GM12878 (cell line): ENCODE measurements around the gene INHBC. TPM values are rescaled to one million over a fixed set of nuclear protein-coding genes. Genes with fewer than 3 reads are reported as not detected.

Source experiments
- ATAC-seq: fragments of 200-7000 bp; cut with Tn5 transposase; 3 replicates; pipeline ENCODE4 v1.9.1; 2020; ENCODE audit warnings: mild to moderate bottlenecking, moderate library complexity
- BruUV-seq: library from RNA; stranded (reverse); fragments of 400-500 nt; replicated peaks from 2 replicates; lab custom pipeline; 2021; lab: Mats Ljungman, UMichigan
- CTCF ChIA-PET: fragments of 300-600 bp; sonication (Branson Sonifier 250); formaldehyde crosslinking; extraction: SDS; loops from one replicate; lab custom pipeline; 2021; ENCODE audit warnings: inconsistent platforms; lab: Yijun Ruan, JAX
- POLR2A ChIA-PET: fragments of 350-600 bp; formaldehyde crosslinking; extraction: SDS; loops from one replicate; lab custom pipeline; 2021; ENCODE audit warnings: inconsistent platforms; lab: Charles Lee
- RAD21 ChIA-PET: fragments of 300-600 bp; sonication (Branson Sonifier 250); formaldehyde crosslinking; loops from one replicate; lab custom pipeline; 2023; ENCODE audit warnings: antibody characterized with exemption; ENCODE audit not compliant: unreplicated experiment; lab: Charles Lee
- SMC1A ChIA-PET: fragments of 300-600 bp; sonication (Branson Sonifier 250); formaldehyde crosslinking; loops from one replicate; lab custom pipeline; 2023; ENCODE audit not compliant: unreplicated experiment, uncharacterized antibody; lab: Charles Lee
- DNase-seq: peaks from one replicate; pipeline ENCODE4 v3.0.0-alpha.2; 2011; ENCODE audit warnings: low read depth, low spot score
- FAIRE-seq: peaks from 3 replicates; lab custom pipeline; 2011; peaks lifted over from hg19 to GRCh38; lab: Jason Lieb, UNC
- H2AFZ ChIP-seq: 2 replicates; pipeline ENCODE4 v1.6.0; 2011; ENCODE audit warnings: low read depth, low read length, control low read depth; ENCODE audit not compliant: control insufficient read depth
- H3K27ac ChIP-seq: 2 replicates; pipeline ENCODE4 v1.5.1; 2011; ENCODE audit warnings: control low read depth; ENCODE audit not compliant: control insufficient read depth, insufficient read depth
- H3K27me3 ChIP-seq, 2 experiments: replicated peaks in 1 of 2; 2 replicates each; pipeline versions ENCODE4 v1.6.0 to v1.6.1; 2011; ENCODE audit warnings: low read length in 1 of 2; ENCODE audit not compliant: control insufficient read depth in 2 of 2, insufficient read depth in 2 of 2
- H3K36me3 ChIP-seq, 2 experiments: 2 replicates each; pipeline ENCODE4 v1.5.1; 2011; ENCODE audit warnings: low read length in 1 of 2; ENCODE audit not compliant: control insufficient read depth in 2 of 2, insufficient read depth in 2 of 2
- H3K4me1 ChIP-seq: 2 replicates; pipeline ENCODE4 v1.6.1; 2011; ENCODE audit warnings: mild to moderate bottlenecking, low read length, moderate library complexity, mixed read lengths; ENCODE audit not compliant: control insufficient read depth, insufficient read depth
- H3K4me2 ChIP-seq: 2 replicates; pipeline ENCODE4 v1.6.0; 2011; ENCODE audit warnings: control low read depth; ENCODE audit not compliant: control insufficient read depth, insufficient read depth
- H3K4me3 ChIP-seq: fragments of 200-600 bp; sonication (generic); 2 replicates; pipeline ENCODE4 v1.5.1; 2016
- H3K79me2 ChIP-seq: 2 replicates; pipeline ENCODE4 v1.6.0; 2011; ENCODE audit warnings: low read length; ENCODE audit not compliant: control insufficient read depth, insufficient read depth
- H3K9ac ChIP-seq: 2 replicates; pipeline ENCODE4 v1.8.0; 2011; ENCODE audit warnings: low read length, control low read depth, mixed read lengths; ENCODE audit not compliant: control insufficient read depth, insufficient read depth
- H3K9me3 ChIP-seq: replicated peaks from 3 replicates; pipeline ENCODE4 v1.5.1; 2011; ENCODE audit warnings: mild to moderate bottlenecking, low read length; ENCODE audit not compliant: control insufficient read depth, insufficient read depth
- H4K20me1 ChIP-seq: 2 replicates; pipeline ENCODE4 v1.6.0; 2011; ENCODE audit not compliant: control insufficient read depth, insufficient read depth
- POLR2A ChIP-seq: IDR thresholded peaks from 2 replicates; pipeline ENCODE4 v1.6.1; 2011; ENCODE audit warnings: low read depth, mild to moderate bottlenecking, low read length
- WGBS: methylation state at CpG from one replicate; pipeline ENCODE4 v1.1.6; 2016; ENCODE audit warnings: low lambda C conversion rate; ENCODE audit not compliant: insufficient replicate concordance, insufficient coverage; ENCODE audit errors: missing lambda C conversion rate; 5-methylcytosine and 5-hydroxymethylcytosine counted together
- in situ Hi-C: fragments of 300-500 bp; cut with MboI; formaldehyde crosslinking; loops from 9 replicates; pipeline ENCODE4 v1.14.3; 2018; ENCODE audit warnings: mixed read lengths
- intact Hi-C: fragments of 100-400 bp; cut with micrococcal nuclease; formaldehyde crosslinking; loops from one replicate; pipeline ENCODE4 v1.14.2; 2022; ENCODE audit not compliant: unreplicated experiment
- polyA plus RNA-seq, 11 experiments: library from polyadenylated mRNA; depleted of rRNA in 4 of 11; unstranded in 6 of 11; stranded (reverse) in 5 of 11; fragments of >200 nt; fragmentation: Nextera tagmentation in 4 of 11; fragmentation: Illumina TruSeq in 1 of 11; extraction: Ambion mirVana in 4 of 11; extraction: Trizol in 1 of 11; gene quantifications; 1 replicate in 1 of 11; 2 replicates in 10 of 11; pipeline versions ENCODE4 v1.2.1 to v1.2.3, GENCODE V29; 2011 to 2016; ENCODE audit warnings: inconsistent platforms in 2 of 11, missing spikeins in 2 of 11, low read depth in 1 of 11
- total RNA-seq, 4 experiments: library from RNA; depleted of rRNA in 3 of 4; stranded (reverse); fragments of >200 nt in 3 of 4; fragmentation: Illumina TruSeq in 1 of 4; extraction: Trizol in 1 of 4; gene quantifications; 2 replicates each; pipeline versions ENCODE4 v1.2.1 to v1.2.3, GENCODE V29; 2013 to 2021
- TF ChIP-seq, protein P1 (sequence below): fragments of 450-650 bp; IDR thresholded peaks from 2 replicates; pipeline ENCODE4 v1.6.1; 2016; ENCODE audit warnings: mild to moderate bottlenecking, moderate library complexity, borderline replicate concordance

Gene INHBC
- total and polyA plus RNA-seq, 10 of the 15 experiments (the other 5 are each of a cell fraction or from before 2014, with no cell fraction given), result 0.04 to 0.22 (median 0.13) TPM; not detected in 5

DNA sequence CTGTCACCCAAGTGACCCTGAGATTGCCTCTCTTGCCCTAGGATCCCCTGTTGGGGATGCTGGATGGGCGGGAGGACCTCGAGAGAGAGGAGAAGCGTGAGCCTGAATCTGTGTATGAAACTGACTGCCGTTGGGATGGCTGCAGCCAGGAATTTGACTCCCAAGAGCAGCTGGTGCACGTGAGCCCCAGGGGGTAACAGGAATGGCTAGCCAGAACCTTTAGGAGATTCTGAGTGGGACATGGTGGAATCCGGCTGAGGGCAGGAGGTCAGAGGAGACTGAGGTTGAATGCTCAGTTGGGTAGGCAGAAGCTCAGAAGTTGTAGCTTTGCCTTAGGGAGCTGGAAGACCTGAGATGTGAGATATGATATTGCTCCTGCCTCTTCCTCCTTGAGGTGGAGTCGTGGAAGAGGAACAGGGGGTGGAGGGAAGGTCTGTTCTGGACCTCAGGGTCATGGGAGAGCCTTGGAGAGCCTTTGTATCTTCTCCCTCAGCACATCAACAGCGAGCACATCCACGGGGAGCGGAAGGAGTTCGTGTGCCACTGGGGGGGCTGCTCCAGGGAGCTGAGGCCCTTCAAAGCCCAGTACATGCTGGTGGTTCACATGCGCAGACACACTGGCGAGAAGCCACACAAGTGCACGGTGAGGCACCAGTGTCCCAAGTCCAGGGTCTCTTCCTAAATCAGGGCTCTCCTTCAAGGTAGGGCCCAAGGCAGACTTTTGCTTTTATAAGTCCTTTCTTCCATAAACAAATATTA, 31.3 kb downstream of the INHBC start:
- Histone ChIP-seq H3K27ac (no peak overlapping the region), H4K20me1 (no peaks in the 10 kb centered on the region), H2AFZ (no peak overlapping the region), H3K9ac (no peak overlapping the region), H3K9me3 (no peaks in the 10 kb centered on the region), H3K4me2 (no peak overlapping the region), H3K79me2 (no peaks in the 10 kb centered on the region), H3K4me3 (no peak overlapping the region), H3K36me3 (peaks cover 0 to 7% of the 10 kb centered on the region in 2 experiments; a peak in 1 of 4 replicates), H3K4me1 (peaks cover 24% of the 10 kb centered on the region), H3K27me3 (0 out of 4 replicates have a peak, but pooled peaks cover 0 to 3% of the 10 kb centered on the region in 2 experiments)
- BruUV-seq, result no TSS peak
- in situ Hi-C loops, result no loop called here
- ATAC-seq, result no peak
- intact Hi-C loops, result no loop called here
- DNase-seq, result no peak
- TF ChIP-seq, protein P1, sequence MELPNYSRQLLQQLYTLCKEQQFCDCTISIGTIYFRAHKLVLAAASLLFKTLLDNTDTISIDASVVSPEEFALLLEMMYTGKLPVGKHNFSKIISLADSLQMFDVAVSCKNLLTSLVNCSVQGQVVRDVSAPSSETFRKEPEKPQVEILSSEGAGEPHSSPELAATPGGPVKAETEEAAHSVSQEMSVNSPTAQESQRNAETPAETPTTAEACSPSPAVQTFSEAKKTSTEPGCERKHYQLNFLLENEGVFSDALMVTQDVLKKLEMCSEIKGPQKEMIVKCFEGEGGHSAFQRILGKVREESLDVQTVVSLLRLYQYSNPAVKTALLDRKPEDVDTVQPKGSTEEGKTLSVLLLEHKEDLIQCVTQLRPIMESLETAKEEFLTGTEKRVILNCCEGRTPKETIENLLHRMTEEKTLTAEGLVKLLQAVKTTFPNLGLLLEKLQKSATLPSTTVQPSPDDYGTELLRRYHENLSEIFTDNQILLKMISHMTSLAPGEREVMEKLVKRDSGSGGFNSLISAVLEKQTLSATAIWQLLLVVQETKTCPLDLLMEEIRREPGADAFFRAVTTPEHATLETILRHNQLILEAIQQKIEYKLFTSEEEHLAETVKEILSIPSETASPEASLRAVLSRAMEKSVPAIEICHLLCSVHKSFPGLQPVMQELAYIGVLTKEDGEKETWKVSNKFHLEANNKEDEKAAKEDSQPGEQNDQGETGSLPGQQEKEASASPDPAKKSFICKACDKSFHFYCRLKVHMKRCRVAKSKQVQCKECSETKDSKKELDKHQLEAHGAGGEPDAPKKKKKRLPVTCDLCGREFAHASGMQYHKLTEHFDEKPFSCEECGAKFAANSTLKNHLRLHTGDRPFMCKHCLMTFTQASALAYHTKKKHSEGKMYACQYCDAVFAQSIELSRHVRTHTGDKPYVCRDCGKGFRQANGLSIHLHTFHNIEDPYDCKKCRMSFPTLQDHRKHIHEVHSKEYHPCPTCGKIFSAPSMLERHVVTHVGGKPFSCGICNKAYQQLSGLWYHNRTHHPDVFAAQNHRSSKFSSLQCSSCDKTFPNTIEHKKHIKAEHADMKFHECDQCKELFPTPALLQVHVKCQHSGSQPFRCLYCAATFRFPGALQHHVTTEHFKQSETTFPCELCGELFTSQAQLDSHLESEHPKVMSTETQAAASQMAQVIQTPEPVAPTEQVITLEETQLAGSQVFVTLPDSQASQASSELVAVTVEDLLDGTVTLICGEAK, result no peak
- TF ChIP-seq POLR2A, result 0 out of 2 replicates have a peak, but pooled peaks have one; percentile 33
- WGBS, result 72% methylated on average over 14 of the region's 14 CpGs
- no peak for FAIRE-seq
- ChIA-PET CTCF (interaction anchor here (1.0 to 2.1 kb wide), 6 partner anchors 8 to 221 kb away, joined by 3 to 8 read pairs (median 3); partner anchors contain the start of gene INHBE), SMC1A (interaction anchor here (1.0 to 1.8 kb wide), 2 partner anchors 11 to 176 kb away, joined by 3 to 5 read pairs; no protein-coding TSS in a partner anchor), POLR2A (interaction anchor here (0.9 to 1.8 kb wide), 5 partner anchors 9 to 55 kb away, joined by 3 to 8 read pairs (median 4); partner anchors contain the start of genes ARHGAP9 and DDIT3), RAD21 (interaction anchor here (0.5 to 1.0 kb wide), 3 partner anchors 10 to 18 kb away, joined by 3 read pairs; partner anchors contain the start of gene INHBE)
